Stomach (tissue), 4 donors: ENCODE results near the gene DNAJB1.

ENCODE experiments used
- CTCF ChIP-seq, 7 experiments: fragments of 450-650 bp in 4 of 7; fragments of 200-600 bp in 3 of 7; sonication (generic) in 3 of 7; IDR thresholded peaks; one replicate each; pipeline ENCODE4 v1.5.1; 2016 to 2019; ENCODE audit warnings: antibody characterized with exemption in 7 of 7, control low read depth in 2 of 7, mild to moderate bottlenecking in 1 of 7
- POLR2A ChIP-seq, 4 donors: fragments of 450-650 bp; IDR thresholded peaks; one replicate each; pipeline ENCODE4 v1.6.1; 2016; ENCODE audit warnings: antibody characterized with exemption in 4 of 4, control low read depth in 2 of 4, mild to moderate bottlenecking in 1 of 4, moderate library complexity in 1 of 4
- POLR2AphosphoS5 ChIP-seq, 3 donors: sonication (generic); formaldehyde crosslinking; IDR thresholded peaks; one replicate each; pipeline ENCODE4 v1.6.1; 2016; ENCODE audit warnings: antibody characterized with exemption in 3 of 3

- no peak for TF ChIP-seq POLR2A (IDR thresholded peaks at IDR 0.05)
- TF ChIP-seq POLR2AphosphoS5 (IDR thresholded peaks at IDR 0.05) = no peak
- TF ChIP-seq CTCF (IDR thresholded peaks at IDR 0.05) = no peak
Measured at GRCh38 chr19:14474827-14475226, 43.4 kb downstream of the DNAJB1 start.
